H1 (cell line): ENCODE data around the gene TRPM6. TPM values are rescaled to one million over a fixed set of nuclear protein-coding genes. Genes with fewer than 3 reads are reported as not detected.
A peak's percentile ranks its signal among the peaks of the same experiment; 100 is the strongest.

Experiments
- CHD7 ChIP-seq: fragments of 300-600 bp; sonication (generic); IDR thresholded peaks from 2 replicates; pipeline ENCODE4 v1.7.1; 2012; ENCODE audit warnings: low read length, moderate library complexity, mild to moderate bottlenecking, inconsistent platforms; ENCODE audit not compliant: insufficient replicate concordance
- CTCF ChIP-seq, 3 experiments: IDR thresholded peaks; 1 replicate in 2 of 3; 2 replicates in 1 of 3; pipeline versions ENCODE4 v1.5.1 to v1.6.1; 2011; ENCODE audit warnings: low read length in 3 of 3, mild to moderate bottlenecking in 3 of 3, inconsistent platforms in 2 of 3, low read depth in 1 of 3, moderate library complexity in 1 of 3; ENCODE audit not compliant: insufficient read depth in 1 of 3; ENCODE audit errors: control extremely low read depth in 1 of 3
- RAD21 ChIP-seq, 2 experiments: IDR thresholded peaks in 1 of 2; conservative IDR thresholded peaks in 1 of 2; 2 replicates each; pipeline ENCODE4 v1.6.1; 2011; ENCODE audit warnings: low read depth in 2 of 2, low read length in 2 of 2, improper control_type of control experiment in 1 of 2, inconsistent platforms in 1 of 2, mild to moderate bottlenecking in 1 of 2, moderate library complexity in 1 of 2
- RFX5 ChIP-seq: IDR thresholded peaks from 2 replicates; pipeline ENCODE4 v1.6.1; 2011; ENCODE audit warnings: low read depth, low read length, improper control_type of control experiment, borderline replicate concordance
- polyA plus RNA-seq, 7 experiments: library from polyadenylated mRNA; depleted of rRNA in 3 of 7; stranded (reverse) in 5 of 7; unstranded in 2 of 7; fragments of >200 nt in 5 of 7; fragments of 200-250 nt in 2 of 7; gene quantifications; 1 replicate in 5 of 7; 2 replicates in 1 of 7; 4 replicates in 1 of 7; pipeline versions ENCODE4 v1.2.1 to v1.2.3, GENCODE V29; 2011 to 2013; ENCODE audit warnings: missing spikeins in 2 of 7, mixed read lengths in 2 of 7
- total RNA-seq: library from RNA; stranded (reverse); fragmentation: NEBNext Ultra II Directional; extraction: Animal tissue kit (Norgen Biotek cat#: 25700); gene quantifications from 2 replicates; pipeline ENCODE4 v1.2.1, GENCODE V29; 2021

The TRPM6 gene
- total and polyA plus RNA-seq, 2 of the 8 experiments (the other 6 are each of a cell fraction or from before 2014, with no cell fraction given), result 0.45 to 1.5 TPM

- peak; percentile 66 for TF ChIP-seq CHD7
- no peak for TF ChIP-seq RFX5
- peak; percentile 91 to 92 for TF ChIP-seq RAD21 (IDR thresholded peaks at IDR 0.05 in 1 of 2, conservative IDR thresholded peaks at IDR 0.05 in 1 of 2; ENCODE audit: low read depth in 2 of 2, low read length in 2 of 2)
- TF ChIP-seq CTCF (IDR thresholded peaks at IDR 0.05; ENCODE audit: control extremely low read depth in 1 of 3, insufficient read depth in 1 of 3, low read depth in 1 of 3, low read length in 3 of 3), result peak; percentile 66 to 86 (median 80)
Measured at GRCh38 chr9:74773886-74774479, 113.7 kb downstream of the TRPM6 start (continued).
